Choroid plexus epithelial cell (primary cell): ENCODE data around the gene CFTR.

ENCODE experiments used
- DNase-seq: peaks from one replicate; pipeline ENCODE4 v3.0.0-alpha.2; 2010; ENCODE audit warnings: low read depth
- H3K4me3 ChIP-seq: 2 replicates; pipeline ENCODE4 v1.5.1; 2011; ENCODE audit warnings: low read depth, mild to moderate bottlenecking, control low read depth, low read length, moderate library complexity
- CTCF ChIP-seq: conservative IDR thresholded peaks from 2 replicates; pipeline ENCODE4 v1.5.1; 2011; ENCODE audit warnings: low read depth, mild to moderate bottlenecking, control low read depth, inconsistent platforms, low read length, moderate library complexity

CFTR gene

DNA sequence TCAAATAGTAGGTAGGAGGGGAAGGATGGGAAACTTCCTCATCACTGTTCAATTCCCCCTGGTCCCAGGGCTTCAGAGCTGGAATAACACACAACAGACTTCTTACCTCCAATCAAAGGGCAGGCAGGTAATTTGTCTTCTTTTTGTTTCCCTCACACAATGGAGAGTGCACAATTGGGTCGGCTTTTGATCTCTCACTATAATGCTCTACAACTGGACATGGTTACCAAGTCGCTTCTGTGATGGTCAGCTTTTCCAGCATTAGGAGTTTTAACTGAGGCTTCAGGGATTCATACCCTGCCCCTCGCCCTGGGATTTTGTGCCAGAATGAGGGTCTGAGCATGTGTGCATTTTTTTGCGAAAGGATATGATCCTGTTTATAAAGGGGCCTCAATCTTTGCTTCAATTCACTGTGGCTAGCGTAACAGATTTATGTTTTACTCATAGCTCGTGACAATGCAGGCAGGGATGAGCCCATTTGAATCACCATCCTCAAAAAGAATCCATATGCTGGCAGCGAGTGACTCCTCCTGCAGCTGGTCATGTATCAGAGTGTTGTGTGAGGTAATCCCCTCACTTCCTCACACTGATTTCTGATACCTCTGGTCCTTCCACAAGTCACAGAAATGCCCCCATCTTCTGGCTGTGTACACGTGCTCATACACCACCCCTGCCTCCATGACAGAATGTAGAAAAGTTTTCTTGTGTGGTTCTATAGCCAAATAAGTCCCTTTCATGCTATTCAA lies 203.8 kb downstream of the CFTR start:
- no peak for TF ChIP-seq CTCF
- no peak for DNase-seq
- H3K4me3 ChIP-seq = no peak overlapping the region

GRCh38 chr7:117685795-117686194 lies 206.0 kb downstream of the CFTR start:
- H3K4me3 ChIP-seq = no peak overlapping the region
- DNase-seq = no peak
- TF ChIP-seq CTCF = no peak

DNA sequence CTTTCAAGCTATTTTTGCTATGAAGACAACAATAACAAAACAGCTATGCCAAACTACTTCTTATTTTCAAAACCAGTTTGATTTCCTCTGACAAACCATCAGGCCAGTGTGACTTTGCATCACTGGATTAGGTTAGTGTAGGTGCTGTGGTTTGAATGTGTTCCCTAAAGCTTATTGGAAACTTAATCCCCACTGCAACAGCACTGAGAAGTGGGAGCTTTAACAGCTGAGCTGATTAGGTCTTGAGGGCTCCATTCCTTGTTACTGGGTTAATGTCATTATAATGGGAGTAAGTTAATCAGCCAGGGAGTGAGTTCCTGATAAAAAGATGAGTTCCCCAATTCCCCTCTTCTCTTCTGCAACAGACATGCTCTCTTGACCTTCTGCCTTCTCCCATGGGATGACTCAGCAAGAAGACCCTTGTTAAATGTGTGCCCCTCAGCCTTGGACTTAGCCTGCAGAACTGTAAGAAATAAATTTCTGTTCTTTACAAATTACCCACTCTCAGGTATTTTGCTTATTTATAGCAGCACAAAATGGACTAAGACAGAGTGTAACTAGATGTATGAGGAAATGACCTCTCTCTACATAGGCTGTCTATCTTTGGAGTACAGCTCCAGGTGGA lies 206.6 kb downstream of the CFTR start:
- no peak for TF ChIP-seq CTCF
- no peak overlapping the region for H3K4me3 ChIP-seq
- no peak for DNase-seq

DNA sequence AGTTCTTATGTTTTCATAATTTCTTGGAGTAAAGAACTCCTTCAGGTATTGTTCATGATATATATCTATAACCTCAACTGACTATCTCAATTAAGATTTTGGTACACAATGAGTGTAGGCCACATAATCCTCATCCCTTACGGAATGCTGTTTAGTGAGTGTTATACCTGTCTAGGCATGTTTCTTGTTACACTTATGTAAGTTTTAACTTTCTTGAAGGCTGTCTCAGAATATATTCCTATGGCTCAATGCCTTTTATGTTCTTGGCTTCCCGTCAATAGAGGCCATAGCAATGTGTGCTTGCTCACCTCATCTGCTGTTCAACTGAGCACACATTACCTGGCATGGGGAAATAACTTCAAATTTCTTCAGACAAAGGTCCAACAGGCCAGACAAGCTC lies 208.3 kb downstream of the CFTR start:
- no peak for DNase-seq
- H3K4me3 ChIP-seq = no peak overlapping the region
- no peak for TF ChIP-seq CTCF

DNA sequence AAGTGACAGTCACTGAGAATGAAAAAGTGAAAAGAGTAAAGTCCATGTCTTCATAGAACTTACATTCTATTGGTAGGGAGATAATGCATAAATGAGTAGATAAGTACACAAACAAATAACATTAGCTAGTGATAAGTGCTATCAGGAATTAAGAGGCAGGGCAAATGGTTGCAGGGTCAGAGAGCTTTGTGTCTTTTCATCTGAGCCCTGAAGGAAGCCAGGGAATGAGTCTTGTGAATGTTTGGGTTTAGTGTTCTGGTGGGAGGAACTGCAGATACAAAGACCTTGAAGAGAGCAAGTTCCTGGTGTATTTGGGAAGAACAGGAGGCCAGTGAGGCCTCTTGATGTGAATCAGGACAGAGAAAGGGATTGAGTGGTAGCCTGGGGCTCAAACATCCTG lies 209.6 kb downstream of the CFTR start:
- H3K4me3 ChIP-seq = no peak overlapping the region
- TF ChIP-seq CTCF = no peak

DNA sequence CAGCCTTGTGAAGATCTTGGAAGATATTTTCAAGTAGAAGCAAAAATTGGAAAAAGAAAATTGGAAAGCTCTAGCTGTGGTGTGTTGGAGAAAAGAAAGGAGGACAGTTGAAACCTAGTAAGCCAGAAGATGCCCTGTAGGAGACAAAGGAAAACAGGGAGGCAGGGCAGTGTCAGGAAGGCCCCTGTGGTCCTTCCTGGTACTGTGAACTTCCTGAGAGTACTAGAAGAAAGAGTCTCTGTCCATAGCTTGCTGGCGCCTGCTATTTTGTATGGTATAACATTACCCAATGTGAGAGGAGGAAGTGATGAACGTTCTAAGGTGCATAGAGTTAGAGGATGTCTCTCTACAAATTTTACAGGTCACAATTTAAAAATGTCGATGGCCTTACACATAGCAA lies 210.3 kb downstream of the CFTR start:
- no peak overlapping the region for H3K4me3 ChIP-seq
- no peak for DNase-seq
- TF ChIP-seq CTCF = no peak

More for the DNA sequence above, 209.6 kb downstream of the CFTR start:
- DNase-seq = no peak

DNA sequence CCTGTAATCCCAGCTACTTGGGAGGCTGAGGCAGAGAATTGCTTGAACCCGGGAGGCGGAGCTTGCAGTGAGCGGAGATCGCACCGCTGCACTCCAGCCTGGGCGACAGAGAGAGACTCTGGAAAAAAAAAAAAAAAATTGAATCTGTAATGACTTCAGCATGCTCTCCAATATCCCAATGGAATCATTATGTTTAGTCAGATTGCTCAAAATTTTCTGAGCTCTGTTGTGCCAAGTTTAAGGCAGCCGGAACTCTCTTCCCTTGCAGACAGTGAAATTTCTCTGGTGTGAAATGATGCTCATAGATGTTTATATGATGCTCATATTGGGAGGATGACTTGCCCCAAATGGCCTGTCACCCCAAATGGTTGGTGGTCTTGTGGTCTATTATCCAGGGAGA lies 212.5 kb downstream of the CFTR start:
- H3K4me3 ChIP-seq = no peak overlapping the region
- no peak for TF ChIP-seq CTCF
- DNase-seq = no peak
